ENCODE data around the gene UBASH3B.

The UBASH3B gene

DNA sequence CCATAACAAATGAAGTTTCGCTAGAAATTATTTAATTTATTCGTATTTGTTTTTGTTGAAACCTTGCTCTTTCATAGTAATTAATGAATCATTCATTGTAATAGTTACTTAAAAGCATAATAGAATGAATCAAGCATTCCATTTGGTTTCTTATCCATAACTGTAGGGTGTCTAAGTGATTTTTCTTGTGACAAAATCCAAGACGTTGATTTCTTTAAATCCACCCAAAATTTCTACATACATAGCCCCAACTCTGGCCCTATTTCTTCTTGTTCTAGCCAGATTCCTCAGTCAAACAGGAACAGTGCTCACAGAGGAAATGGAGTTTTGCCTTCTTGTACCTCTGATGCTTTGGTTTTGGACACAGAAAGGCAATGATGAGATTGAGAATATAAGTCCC, 25.5 kb downstream of the UBASH3B start:
- DNase-seq: no peak

DNA sequence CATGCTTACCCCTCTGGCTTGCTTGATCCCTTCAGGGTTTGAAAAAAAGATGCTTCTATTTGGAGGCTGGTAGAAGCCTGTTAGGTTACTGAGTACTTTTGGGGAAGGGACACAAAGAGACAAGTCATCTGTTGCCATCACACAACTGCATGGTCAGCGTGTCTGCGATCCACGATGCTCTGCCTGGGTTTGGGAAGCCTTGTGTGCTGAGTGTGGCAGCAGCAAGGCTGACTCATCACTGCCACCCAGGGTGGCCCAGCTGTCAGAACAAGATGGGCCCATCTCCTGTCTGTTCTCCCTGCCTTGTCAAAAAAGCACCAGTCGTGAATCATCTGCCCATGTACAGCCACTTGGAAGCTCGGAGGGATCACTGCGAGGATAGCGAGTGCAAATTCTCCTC, 26.2 kb downstream of the UBASH3B start:
- DNase-seq: no peak

DNA sequence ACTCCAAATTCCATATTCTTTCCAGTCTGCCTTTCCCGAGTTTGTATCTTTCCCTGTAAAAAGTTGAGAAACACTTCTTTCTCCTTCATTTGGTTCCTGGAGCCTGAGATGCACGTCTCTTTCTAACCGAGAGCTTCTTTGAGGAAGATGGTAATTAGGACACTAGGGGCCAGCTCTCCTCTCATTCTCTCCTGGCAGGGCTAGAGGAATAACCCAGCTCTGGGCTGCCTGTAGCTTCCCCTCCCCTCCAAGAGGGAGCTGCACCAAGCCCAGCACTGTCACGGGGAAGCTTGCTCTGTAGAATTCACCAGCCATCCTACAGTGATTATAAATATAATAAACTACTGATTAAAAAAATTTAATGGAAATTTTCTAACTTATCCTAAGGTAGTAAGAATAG, 26.9 kb downstream of the UBASH3B start:
- DNase-seq: no peak

GRCh38 chr11:122685041-122685440, 29.5 kb downstream of the UBASH3B start:
- DNase-seq: no peak

- no peak for DNase-seq
These were observed 30.6 kb downstream of the UBASH3B start for GRCh38 chr11:122686111-122686510.

DNA sequence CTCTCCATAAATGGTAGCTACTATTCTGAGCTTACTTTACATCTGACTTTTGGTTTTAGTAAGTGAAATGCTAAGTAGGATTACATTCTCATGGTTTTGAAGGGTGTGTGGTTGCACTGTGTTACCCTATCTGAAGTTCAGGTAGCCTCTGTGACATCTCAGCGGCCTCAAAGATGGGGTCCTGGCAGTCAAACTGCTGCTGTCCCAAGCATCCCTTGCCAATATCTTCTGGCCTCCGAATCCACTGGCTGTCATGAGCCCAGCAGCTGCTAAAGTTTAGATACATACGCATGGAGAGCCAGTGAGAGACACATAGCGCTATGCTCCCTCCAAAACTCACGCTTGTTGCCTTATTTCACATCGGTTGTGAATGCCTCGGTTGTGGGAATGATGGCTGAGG, 34.9 kb downstream of the UBASH3B start:
- DNase-seq: no peak

DNA sequence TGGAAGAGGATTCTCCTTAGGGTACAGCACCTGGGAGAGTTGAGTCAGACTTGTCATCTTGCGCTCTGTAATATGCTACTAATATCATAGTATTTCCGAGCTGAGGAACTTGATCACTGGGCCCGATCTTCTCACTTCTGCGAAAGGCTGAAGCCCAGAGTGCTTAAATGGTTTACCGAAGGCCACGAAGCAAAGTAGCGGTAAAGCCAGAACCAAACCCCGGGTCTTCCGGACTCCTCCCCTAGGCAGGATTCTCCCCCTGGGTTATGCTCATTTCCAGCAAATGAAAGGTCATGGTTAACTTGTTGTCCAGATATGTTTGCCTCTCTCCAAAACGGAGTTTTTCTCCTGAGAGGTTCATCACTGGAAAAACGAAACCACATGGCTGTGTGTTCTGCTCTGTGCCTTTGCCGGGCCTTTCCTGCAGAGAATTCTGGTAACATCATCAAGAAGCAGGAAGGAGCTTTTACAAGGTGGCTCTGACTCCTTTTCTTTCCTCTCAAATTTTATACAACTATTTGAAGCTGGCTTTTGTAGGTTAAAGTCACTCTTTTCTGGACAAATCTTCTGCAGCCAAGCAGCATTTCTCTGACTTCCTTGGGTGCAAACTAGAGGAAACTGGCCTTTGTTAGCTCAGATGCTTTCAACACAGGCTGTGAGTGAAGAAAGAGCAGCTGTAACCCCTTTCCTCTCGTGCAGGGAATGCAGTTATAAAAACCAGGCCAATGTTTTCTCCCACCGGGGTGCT, 35.5 kb downstream of the UBASH3B start:
- DNase-seq: no peak

DNA sequence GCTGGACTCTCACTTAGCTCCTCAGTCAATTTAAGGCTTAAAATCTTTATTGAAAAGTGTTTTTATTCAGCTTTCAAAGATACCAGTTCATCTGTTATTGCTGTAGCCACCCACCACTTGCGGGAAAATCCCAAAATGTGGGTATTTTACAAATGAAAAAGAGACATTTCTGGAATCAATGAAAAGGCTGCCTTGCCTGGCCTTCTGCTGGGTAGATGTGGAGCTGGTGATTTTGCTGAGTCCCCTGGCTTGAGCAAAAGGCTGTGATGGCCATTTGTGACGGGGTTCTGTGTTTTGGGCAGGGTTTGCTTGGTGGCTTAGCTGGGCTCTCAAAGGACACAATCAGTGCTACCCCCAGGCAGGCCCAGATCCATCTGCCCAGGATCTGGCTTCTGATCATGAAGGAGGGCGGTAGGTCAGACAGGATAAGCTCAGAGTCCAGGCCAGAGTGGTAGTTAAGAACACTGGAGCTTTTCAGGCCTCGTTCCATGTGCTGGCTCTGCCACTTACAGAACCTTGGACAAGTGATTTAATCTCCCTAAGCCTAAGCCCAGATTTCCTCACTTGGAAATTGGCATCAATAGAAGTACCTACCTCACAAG, 36.1 kb downstream of the UBASH3B start:
- DNase-seq: no peak

DNA sequence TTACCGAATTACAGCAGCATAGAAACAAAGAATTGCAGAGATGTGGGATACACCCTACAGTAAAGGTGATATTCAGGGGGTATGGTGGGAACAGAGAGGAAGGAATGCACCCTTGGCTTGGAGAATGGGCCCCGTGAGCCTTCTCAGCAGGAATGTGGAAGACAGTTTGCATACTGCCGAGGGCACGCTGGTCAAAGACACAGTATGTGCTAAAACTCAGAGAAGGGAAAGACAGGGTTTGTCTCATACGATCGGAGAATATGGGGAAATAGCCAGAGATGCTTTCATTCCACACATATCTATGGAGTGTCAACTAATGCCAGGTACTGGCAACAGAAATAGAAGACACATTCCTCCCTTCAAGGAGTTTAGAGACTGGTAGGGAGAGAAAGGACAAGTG, 36.9 kb downstream of the UBASH3B start:
- DNase-seq: no peak

- no peak for DNase-seq
These were observed 39.6 kb downstream of the UBASH3B start for GRCh38 chr11:122695076-122695615.

DNA sequence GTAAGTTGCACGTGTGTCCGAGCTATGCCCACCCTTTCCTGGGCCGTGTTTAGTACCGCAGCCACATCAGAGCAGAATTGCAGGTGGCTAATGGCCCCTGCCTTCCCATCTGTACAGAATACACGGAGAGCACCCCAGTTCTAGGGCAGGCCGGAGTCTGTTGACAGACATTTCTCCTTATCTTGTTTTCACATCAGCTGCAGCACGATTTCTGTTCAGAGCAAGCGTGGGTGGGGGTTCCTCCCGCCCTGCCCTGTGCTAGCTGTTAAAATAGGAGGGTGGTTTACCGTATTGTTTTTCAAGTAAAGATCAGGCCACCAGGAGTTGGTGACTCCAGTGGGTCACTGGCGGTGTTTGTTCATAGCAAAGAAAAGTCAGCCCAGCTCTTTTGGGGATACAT, 41.1 kb downstream of the UBASH3B start:
- DNase-seq: no peak

DNA sequence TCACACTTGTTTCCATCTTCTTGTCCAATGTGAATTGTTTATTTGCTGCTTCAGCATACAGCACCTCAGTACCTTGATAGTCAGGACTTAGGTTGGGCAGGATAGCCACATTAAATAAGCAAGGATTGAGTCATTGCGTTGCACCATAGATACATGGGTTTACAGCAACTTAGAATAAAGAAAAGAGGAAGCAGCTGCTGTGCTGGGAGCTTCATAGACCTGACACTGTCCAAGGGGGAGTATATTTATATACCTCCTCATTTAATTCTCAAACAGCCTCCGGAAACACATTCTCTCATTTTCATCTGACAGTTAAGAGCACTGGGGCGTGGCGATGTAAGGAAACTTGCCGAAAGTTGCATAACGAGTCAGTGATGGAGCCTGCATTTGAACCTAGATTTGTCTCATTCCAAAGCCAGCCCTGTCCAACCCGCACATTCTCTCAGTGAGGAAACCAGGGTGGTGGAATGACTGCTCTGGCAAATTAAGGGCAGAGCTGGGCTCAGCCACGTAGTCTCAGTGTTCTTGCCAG, 42.2 kb downstream of the UBASH3B start:
- DNase-seq: no peak

- DNase-seq: no peak
These were observed 42.9 kb downstream of the UBASH3B start for GRCh38 chr11:122698392-122698791.

GRCh38 chr11:122700666-122701065, 45.1 kb downstream of the UBASH3B start:
- no peak for DNase-seq

- DNase-seq: no peak
These were observed 45.6 kb downstream of the UBASH3B start for GRCh38 chr11:122701143-122701542.

DNA sequence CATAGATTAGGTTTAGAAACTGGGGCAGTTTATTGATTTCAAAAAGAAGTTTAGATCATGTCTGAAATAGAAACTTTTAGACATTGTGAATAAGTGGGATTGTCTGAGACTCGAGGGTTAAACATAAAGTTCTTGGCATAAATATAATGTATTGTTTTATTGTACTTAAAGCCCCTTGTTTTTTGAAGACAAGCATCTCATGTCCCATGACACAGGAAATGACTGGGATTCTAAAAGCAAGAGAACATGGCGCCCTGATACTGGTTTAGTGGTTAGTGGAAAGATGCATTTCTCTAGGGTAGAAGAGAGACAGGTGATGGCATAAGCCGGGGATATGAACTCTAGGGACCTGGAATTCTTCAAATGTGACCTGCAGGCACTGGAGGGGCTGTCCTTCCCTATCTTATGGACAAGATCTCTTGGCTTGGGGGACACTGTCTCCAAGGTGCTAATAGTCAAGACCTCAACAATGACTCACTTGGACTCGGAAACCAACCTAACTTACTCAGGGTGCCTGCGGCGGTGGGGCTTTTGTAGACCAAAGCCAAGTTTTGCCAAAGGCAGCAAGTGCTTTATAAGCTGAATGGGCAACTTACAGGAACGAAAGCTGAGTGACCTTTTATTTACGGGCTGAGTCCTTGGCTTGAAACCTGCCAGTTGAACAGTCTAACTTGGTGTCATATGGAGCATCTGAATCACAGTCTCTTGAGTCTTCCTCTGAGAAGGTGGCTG, 48.2 kb downstream of the UBASH3B start:
- no peak for DNase-seq

DNA sequence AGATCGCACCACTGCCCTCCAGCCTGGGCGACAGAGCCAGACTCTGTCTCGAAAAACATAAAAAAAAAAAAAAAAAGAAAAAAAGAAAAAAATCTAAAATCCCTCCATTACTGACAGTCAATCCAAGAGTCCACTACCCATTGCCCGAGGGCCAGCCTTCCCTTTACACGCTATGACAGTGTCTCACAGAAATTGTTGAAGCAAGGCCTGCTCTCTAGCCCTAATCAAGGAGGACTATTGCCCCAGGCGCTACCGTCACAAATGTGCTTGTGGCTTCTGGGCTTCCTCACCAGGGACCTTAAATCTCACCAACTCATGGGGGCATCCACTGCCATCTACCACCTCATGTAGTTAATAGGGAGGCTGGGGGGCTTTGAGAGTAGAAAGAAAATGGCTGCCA, 49.9 kb downstream of the UBASH3B start:
- no peak for DNase-seq

DNA sequence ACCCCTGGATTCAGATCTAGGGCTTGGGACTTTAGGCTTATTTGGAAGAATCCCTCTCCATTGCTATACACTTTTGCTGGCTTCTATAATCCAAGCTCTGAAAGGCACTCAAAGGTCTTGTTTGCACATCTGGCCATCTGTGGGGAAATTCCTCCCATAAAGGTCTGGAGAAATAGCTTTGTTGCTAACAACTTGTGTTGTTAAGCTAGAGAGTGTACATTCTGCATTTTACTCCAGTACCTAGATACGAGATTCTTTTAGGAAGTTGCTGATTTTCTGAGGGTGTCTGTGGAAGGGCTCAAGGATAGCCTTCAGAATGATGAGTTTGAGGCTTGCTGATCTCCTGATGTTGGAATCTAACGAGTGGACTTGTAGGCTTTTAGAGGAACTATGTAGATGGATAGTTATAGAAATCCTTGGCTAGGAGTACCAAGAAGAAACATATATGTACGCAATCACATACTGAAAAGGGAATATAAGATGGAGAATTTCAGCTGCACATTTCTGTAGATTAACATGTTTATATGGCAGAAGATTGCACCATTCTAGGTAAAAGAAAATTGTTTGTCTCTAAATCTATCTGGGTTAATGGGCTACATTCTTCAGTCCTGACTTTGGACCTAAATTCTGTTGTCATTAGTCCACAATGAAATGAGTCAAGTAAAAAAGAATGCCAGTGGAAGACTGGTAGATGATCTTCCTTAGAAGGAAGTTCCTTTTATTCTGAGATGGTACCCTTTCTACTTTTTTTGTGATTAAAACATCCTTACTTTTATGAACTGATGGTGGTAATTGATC, 51.0 kb downstream of the UBASH3B start:
- no peak for DNase-seq

GRCh38 chr11:122707111-122707510, 51.6 kb downstream of the UBASH3B start:
- DNase-seq: no peak

DNA sequence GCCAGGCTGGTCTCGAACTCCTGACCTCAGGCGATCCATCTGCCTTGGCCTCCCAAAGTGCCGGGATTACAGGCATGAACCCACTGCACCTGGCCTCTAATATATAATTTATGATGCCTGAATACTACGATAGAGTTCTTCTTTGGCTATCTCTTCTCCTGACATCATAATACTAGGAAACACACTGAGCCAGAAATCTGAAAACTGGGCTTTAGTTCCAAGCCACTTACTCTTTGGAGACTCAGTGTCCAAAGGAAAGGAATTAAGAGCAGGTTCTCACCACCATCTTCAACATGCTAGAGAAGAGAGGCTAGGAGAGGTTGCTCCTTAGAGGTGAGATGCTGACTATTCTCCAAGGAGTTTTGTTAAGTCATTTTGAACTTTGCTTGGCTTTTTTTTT, 52.4 kb downstream of the UBASH3B start:
- no peak for DNase-seq

GRCh38 chr11:122709039-122709760, 53.7 kb downstream of the UBASH3B start:
- DNase-seq: no peak

DNA sequence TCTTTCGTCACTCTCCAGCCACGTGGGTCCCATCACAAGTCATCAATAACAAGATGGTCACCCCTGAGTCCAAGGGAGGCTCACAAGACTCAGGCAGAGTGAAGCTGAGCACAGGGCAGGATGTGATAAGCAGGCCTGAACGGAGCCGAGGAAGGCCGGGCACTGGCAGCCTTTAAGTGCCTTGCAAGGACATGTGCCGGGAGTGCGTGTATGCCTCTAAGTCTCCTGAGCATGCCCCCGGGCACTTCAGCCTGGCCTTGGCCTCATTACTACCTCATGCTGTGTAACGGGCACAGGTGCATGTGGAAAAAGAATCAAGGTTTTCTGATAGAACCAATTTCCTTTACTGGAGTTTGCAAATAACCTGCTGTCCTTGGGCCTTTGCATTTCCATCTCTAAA, 55.8 kb downstream of the UBASH3B start:
- no peak for DNase-seq
